Chondrocyte (in vitro differentiated cells): ENCODE data around the gene GRIA4. TPM values are rescaled to one million over a fixed set of nuclear protein-coding genes. Genes with fewer than 3 reads are reported as not detected.

Source experiments
- DNase-seq: peaks from one replicate; pipeline ENCODE4 v3.0.0; 2021; ENCODE audit warnings: mixed read lengths, low spot score
- H3K27ac Mint-ChIP-seq: one replicate; pipeline ENCODE4 v1.8.0; 2021; ENCODE audit warnings: mild to moderate bottlenecking, moderate library complexity, mixed read lengths; ENCODE audit not compliant: unreplicated experiment
- H3K27me3 Mint-ChIP-seq: 2 replicates; pipeline ENCODE4 v1.8.0; 2021; ENCODE audit warnings: low read depth, mixed read lengths
- H3K36me3 Mint-ChIP-seq: 2 replicates; pipeline ENCODE4 v1.8.0; 2021; ENCODE audit warnings: low read depth, mixed read lengths
- H3K4me1 Mint-ChIP-seq: 2 replicates; pipeline ENCODE4 v1.8.0; 2021; ENCODE audit warnings: low read depth, mild to moderate bottlenecking, mixed read lengths
- H3K4me3 Mint-ChIP-seq: one replicate; pipeline ENCODE4 v1.8.0; 2021; ENCODE audit warnings: mild to moderate bottlenecking, moderate library complexity, mixed read lengths; ENCODE audit not compliant: unreplicated experiment
- H3K9me3 Mint-ChIP-seq: 2 replicates; pipeline ENCODE4 v1.8.0; 2021; ENCODE audit warnings: low read depth, mixed read lengths
- CTCF ChIP-seq: fragments of 200-600 bp; sonication (generic); IDR thresholded peaks from 2 replicates; pipeline ENCODE4 v1.5.0; 2021; ENCODE audit warnings: antibody characterized with exemption, mild to moderate bottlenecking, moderate library complexity
- total RNA-seq: library from RNA; stranded (reverse); gene quantifications from 3 replicates; pipeline ENCODE4 v1.2.1, GENCODE V29; 2021

Gene GRIA4
- total RNA-seq, 1 donor from 2014 or later = not detected

- DNase-seq = no peak
- H3K36me3 Mint-ChIP-seq = no peaks in the 10 kb centered on the region
- no peaks in the 10 kb centered on the region for H3K4me1 Mint-ChIP-seq
- TF ChIP-seq CTCF = no peak
- no peak overlapping the region for H3K4me3 Mint-ChIP-seq
- H3K27ac Mint-ChIP-seq = no peak overlapping the region
- no peaks in the 10 kb centered on the region for H3K9me3 Mint-ChIP-seq
- H3K27me3 Mint-ChIP-seq = peaks cover 3% of the 10 kb centered on the region
Measured at GRCh38 chr11:105918600-105918999, 308.7 kb downstream of the GRIA4 start.

GRCh38 chr11:105923252-105923651 is 313.4 kb downstream of the GRIA4 start:
- DNase-seq = no peak
- Mint-ChIP-seq H3K27me3 (peaks cover 3% of the 10 kb centered on the region), H3K4me1 (no peaks in the 10 kb centered on the region), H3K9me3 (no peaks in the 10 kb centered on the region), H3K4me3 (no peak overlapping the region), H3K27ac (no peak overlapping the region), H3K36me3 (no peaks in the 10 kb centered on the region)
- no peak for TF ChIP-seq CTCF

GRCh38 chr11:105923807-105924206 is 313.9 kb downstream of the GRIA4 start:
- no peaks in the 10 kb centered on the region for H3K4me1 Mint-ChIP-seq
- DNase-seq = no peak

GRCh38 chr11:105929084-105929955 is 319.4 kb downstream of the GRIA4 start:
- no peak for TF ChIP-seq CTCF
- H3K4me1 Mint-ChIP-seq = peaks cover 8% of the 10 kb centered on the region
- no peaks in the 10 kb centered on the region for H3K27me3 Mint-ChIP-seq
- no peaks in the 10 kb centered on the region for H3K9me3 Mint-ChIP-seq
- no peak for DNase-seq
- H3K36me3 Mint-ChIP-seq = no peaks in the 10 kb centered on the region
- no peak overlapping the region for H3K4me3 Mint-ChIP-seq
- no peak overlapping the region for H3K27ac Mint-ChIP-seq

More at GRCh38 chr11:105923807-105924206, 313.9 kb downstream of the GRIA4 start:
- Mint-ChIP-seq H3K9me3 (no peaks in the 10 kb centered on the region), H3K27ac (no peak overlapping the region), H3K36me3 (no peaks in the 10 kb centered on the region), H3K27me3 (peaks cover 3% of the 10 kb centered on the region), H3K4me3 (no peak overlapping the region)
- TF ChIP-seq CTCF = no peak

GRCh38 chr11:105933695-105934094 is 323.8 kb downstream of the GRIA4 start:
- Mint-ChIP-seq H3K27ac (no peak overlapping the region), H3K4me1 (peaks cover 18% of the 10 kb centered on the region), H3K9me3 (no peaks in the 10 kb centered on the region), H3K4me3 (no peak overlapping the region), H3K36me3 (no peaks in the 10 kb centered on the region), H3K27me3 (no peaks in the 10 kb centered on the region)
- no peak for DNase-seq
- TF ChIP-seq CTCF = no peak
